Measurements from ENCODE around the gene IFNA8. TPM values are rescaled to one million over a fixed set of nuclear protein-coding genes. Genes with fewer than 3 reads are reported as not detected.

Gene IFNA8
- total RNA-seq, 1 donor from 2014 or later, result not detected

DNA sequence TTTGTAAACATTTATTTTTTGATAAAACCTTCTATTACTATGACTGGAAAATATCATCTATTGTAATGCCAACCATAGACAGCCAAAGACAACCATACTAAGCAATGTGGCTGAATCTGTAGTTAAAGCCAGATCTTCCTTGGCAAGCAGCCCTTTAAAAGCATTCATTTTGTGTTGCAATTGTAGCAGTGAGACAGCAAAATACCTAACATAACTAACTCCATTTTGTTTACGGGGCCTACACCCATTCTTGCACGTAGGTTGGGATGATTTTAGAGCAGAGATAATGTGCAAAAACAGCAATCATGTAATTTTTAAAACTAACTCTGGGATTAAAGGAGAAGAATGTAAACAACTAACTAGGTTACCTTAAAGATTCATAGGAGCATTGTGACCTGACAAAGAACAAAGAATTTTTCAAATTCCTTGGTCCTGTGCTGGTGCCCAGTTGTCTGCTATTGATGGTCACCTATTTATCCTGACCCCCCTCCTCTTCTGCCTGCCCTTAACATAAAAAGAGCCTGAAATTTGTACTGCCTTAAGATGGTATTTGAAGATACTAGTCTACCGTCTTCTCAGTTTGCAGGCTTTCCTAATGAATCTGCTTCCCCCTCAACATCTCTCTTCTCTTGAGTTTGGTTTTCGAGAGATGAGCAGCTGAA, 41.9 kb downstream of the IFNA8 start:
- intact Hi-C loops (cut with micrococcal nuclease), result no loop called here
- TF ChIP-seq CTCF (IDR thresholded peaks at IDR 0.05; ENCODE audit: borderline replicate concordance), result no peak
- peaks cover 31% of the 10 kb centered on the region for H3K27me3 ChIP-seq (ENCODE audit: low read depth)
- no peak overlapping the region for H3K4me3 ChIP-seq
- no peaks in the 10 kb centered on the region for H3K4me1 ChIP-seq
- H3K36me3 ChIP-seq, result no peaks in the 10 kb centered on the region
- H3K9me3 ChIP-seq (replicated peaks), result no peaks in the 10 kb centered on the region
- H3K27ac ChIP-seq (replicated peaks), result no peak overlapping the region
- DNase-seq, result no peak

- peaks cover 31% of the 10 kb centered on the region for H3K27me3 ChIP-seq (ENCODE audit: low read depth)
- H3K9me3 ChIP-seq (replicated peaks), result no peaks in the 10 kb centered on the region
- H3K4me3 ChIP-seq, result no peak overlapping the region
- H3K4me1 ChIP-seq, result no peaks in the 10 kb centered on the region
- no peaks in the 10 kb centered on the region for H3K36me3 ChIP-seq
- intact Hi-C loops (cut with micrococcal nuclease), result no loop called here
- no peak for DNase-seq
- TF ChIP-seq CTCF (IDR thresholded peaks at IDR 0.05; ENCODE audit: borderline replicate concordance), result no peak
- no peak overlapping the region for H3K27ac ChIP-seq (replicated peaks)
These were observed 43.8 kb downstream of the IFNA8 start for GRCh38 chr9:21452681-21453080.

DNA sequence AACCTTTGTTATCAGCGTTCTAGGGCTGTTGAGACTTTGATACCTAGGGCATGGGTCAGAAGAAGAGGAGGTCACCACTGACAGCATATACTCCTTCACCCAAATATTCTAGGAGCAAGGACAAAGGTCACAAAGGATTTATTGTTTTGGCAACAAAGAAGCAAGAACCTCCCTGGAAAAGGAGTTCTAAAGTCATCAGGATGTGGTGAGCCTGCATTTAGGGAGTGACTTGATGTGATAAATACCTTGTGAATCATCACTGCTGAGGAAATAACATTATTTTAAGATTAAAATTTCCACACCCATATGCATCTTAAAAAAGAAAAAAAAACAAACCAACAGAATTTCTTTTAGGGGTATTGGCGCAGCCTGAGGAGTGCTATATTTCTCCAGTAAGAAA, 45.2 kb downstream of the IFNA8 start:
- no peak overlapping the region for H3K27ac ChIP-seq (replicated peaks)

GRCh38 chr9:21455320-21455719, 46.4 kb downstream of the IFNA8 start:
- DNase-seq, result no peak
- Histone ChIP-seq H3K27me3 (ENCODE audit: low read depth) (peaks cover 7% of the 10 kb centered on the region), H3K4me1 (no peaks in the 10 kb centered on the region), H3K4me3 (no peak overlapping the region), H3K9me3 (replicated peaks) (no peaks in the 10 kb centered on the region), H3K27ac (replicated peaks) (no peak overlapping the region), H3K36me3 (no peaks in the 10 kb centered on the region)
- intact Hi-C loops (cut with micrococcal nuclease), result no loop called here
- TF ChIP-seq CTCF (IDR thresholded peaks at IDR 0.05; ENCODE audit: borderline replicate concordance), result peak; percentile 57

More for the DNA sequence above, 45.2 kb downstream of the IFNA8 start:
- H3K4me3 ChIP-seq, result no peak overlapping the region
- no peaks in the 10 kb centered on the region for H3K36me3 ChIP-seq
- intact Hi-C loops (cut with micrococcal nuclease), result no loop called here
- DNase-seq, result no peak
- no peak for TF ChIP-seq CTCF (IDR thresholded peaks at IDR 0.05; ENCODE audit: borderline replicate concordance)
- no peaks in the 10 kb centered on the region for H3K4me1 ChIP-seq
- peaks cover 17% of the 10 kb centered on the region for H3K27me3 ChIP-seq (ENCODE audit: low read depth)
- H3K9me3 ChIP-seq (replicated peaks), result no peaks in the 10 kb centered on the region

Other genes with a start within 250 kb of the IFNA8 start
- not detected for gene IFNA21, start 242.5 kb upstream of the IFNA8 start, total RNA-seq
- gene IFNA4, start 221.5 kb upstream of the IFNA8 start, total RNA-seq, result not detected
- not detected for gene IFNA7, start 206.9 kb upstream of the IFNA8 start, total RNA-seq
- gene IFNA10, start 202.0 kb upstream of the IFNA8 start, total RNA-seq, result not detected
- gene IFNA16, start 191.8 kb upstream of the IFNA8 start, total RNA-seq, result not detected
- gene IFNA17, start 180.9 kb upstream of the IFNA8 start, total RNA-seq, result not detected
- not detected for gene IFNA14, start 169.1 kb upstream of the IFNA8 start, total RNA-seq
- gene IFNA5, start 103.8 kb upstream of the IFNA8 start, total RNA-seq, result not detected
- 12.0 TPM for gene KLHL9, start 73.7 kb upstream of the IFNA8 start, total RNA-seq
- gene IFNA6, start 58.2 kb upstream of the IFNA8 start, total RNA-seq, result not detected
- not detected for gene IFNA13, start 41.1 kb upstream of the IFNA8 start, total RNA-seq
- gene IFNA2, start 23.7 kb upstream of the IFNA8 start, total RNA-seq, result not detected
- not detected for gene IFNA1, start 31.3 kb downstream of the IFNA8 start, total RNA-seq
- not detected for gene IFNE, start 73.2 kb downstream of the IFNA8 start, total RNA-seq